ENCODE measurements around the gene HSPG2.

Gene HSPG2

GRCh38 chr1:21848524-21849174, 88.5 kb downstream of the HSPG2 start:
- Histone ChIP-seq H3K79me2 (ENCODE audit: insufficient read depth, low read depth) (no peaks in the 10 kb centered on the region), H3K27me3 (ENCODE audit: insufficient read depth, low read depth) (no peaks in the 10 kb centered on the region), H3K27ac (no peak overlapping the region), H3K4me2 (no peak overlapping the region), H3K9ac (no peak overlapping the region), H3K36me3 (ENCODE audit: insufficient read depth) (no peaks in the 10 kb centered on the region), H2AFZ (ENCODE audit: low read depth) (no peak overlapping the region), H4K20me1 (ENCODE audit: insufficient read depth) (no peaks in the 10 kb centered on the region), H3K4me3 (IDR thresholded peaks at IDR 0.05; ENCODE audit: insufficient read depth, low read depth, low read length) (no peak overlapping the region), H3K4me1 (ENCODE audit: low read depth, poor library complexity, severe bottlenecking) (no peaks in the 10 kb centered on the region)
- TF ChIP-seq, protein P1, sequence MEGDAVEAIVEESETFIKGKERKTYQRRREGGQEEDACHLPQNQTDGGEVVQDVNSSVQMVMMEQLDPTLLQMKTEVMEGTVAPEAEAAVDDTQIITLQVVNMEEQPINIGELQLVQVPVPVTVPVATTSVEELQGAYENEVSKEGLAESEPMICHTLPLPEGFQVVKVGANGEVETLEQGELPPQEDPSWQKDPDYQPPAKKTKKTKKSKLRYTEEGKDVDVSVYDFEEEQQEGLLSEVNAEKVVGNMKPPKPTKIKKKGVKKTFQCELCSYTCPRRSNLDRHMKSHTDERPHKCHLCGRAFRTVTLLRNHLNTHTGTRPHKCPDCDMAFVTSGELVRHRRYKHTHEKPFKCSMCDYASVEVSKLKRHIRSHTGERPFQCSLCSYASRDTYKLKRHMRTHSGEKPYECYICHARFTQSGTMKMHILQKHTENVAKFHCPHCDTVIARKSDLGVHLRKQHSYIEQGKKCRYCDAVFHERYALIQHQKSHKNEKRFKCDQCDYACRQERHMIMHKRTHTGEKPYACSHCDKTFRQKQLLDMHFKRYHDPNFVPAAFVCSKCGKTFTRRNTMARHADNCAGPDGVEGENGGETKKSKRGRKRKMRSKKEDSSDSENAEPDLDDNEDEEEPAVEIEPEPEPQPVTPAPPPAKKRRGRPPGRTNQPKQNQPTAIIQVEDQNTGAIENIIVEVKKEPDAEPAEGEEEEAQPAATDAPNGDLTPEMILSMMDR (conservative IDR thresholded peaks at IDR 0.05; ENCODE audit: low read depth, low read length), result no peak

GRCh38 chr1:21847223-21848205, 89.6 kb downstream of the HSPG2 start:
- H3K9ac ChIP-seq, result no peak overlapping the region
- no peak overlapping the region for H3K4me2 ChIP-seq
- H3K36me3 ChIP-seq (ENCODE audit: insufficient read depth), result no peaks in the 10 kb centered on the region
- H4K20me1 ChIP-seq (ENCODE audit: insufficient read depth), result no peaks in the 10 kb centered on the region
- H3K79me2 ChIP-seq (ENCODE audit: insufficient read depth, low read depth), result no peaks in the 10 kb centered on the region
- H2AFZ ChIP-seq (ENCODE audit: low read depth), result no peak overlapping the region
- TF ChIP-seq, protein P1 (conservative IDR thresholded peaks at IDR 0.05; ENCODE audit: low read depth, low read length), result no peak
- no peaks in the 10 kb centered on the region for H3K27me3 ChIP-seq (ENCODE audit: insufficient read depth, low read depth)
- no peak overlapping the region for H3K4me3 ChIP-seq (IDR thresholded peaks at IDR 0.05; ENCODE audit: insufficient read depth, low read depth, low read length)
- no peaks in the 10 kb centered on the region for H3K4me1 ChIP-seq (ENCODE audit: low read depth, poor library complexity, severe bottlenecking)
- H3K27ac ChIP-seq, result no peak overlapping the region

GRCh38 chr1:21845646-21846641, 91.2 kb downstream of the HSPG2 start:
- H3K36me3 ChIP-seq (ENCODE audit: insufficient read depth), result no peaks in the 10 kb centered on the region
- no peaks in the 10 kb centered on the region for H3K27me3 ChIP-seq (ENCODE audit: insufficient read depth, low read depth)
- no peaks in the 10 kb centered on the region for H3K79me2 ChIP-seq (ENCODE audit: insufficient read depth, low read depth)
- H3K27ac ChIP-seq, result no peak overlapping the region
- H3K4me2 ChIP-seq, result no peak overlapping the region
- H3K4me3 ChIP-seq (IDR thresholded peaks at IDR 0.05; ENCODE audit: insufficient read depth, low read depth, low read length), result no peak overlapping the region
- H3K9ac ChIP-seq, result no peak overlapping the region
- H4K20me1 ChIP-seq (ENCODE audit: insufficient read depth), result no peaks in the 10 kb centered on the region
- H3K4me1 ChIP-seq (ENCODE audit: low read depth, poor library complexity, severe bottlenecking), result no peaks in the 10 kb centered on the region
- no peak overlapping the region for H2AFZ ChIP-seq (ENCODE audit: low read depth)
- TF ChIP-seq, protein P1 (conservative IDR thresholded peaks at IDR 0.05; ENCODE audit: low read depth, low read length), result no peak

- no peaks in the 10 kb centered on the region for H4K20me1 ChIP-seq (ENCODE audit: insufficient read depth)
- H3K4me3 ChIP-seq (IDR thresholded peaks at IDR 0.05; ENCODE audit: insufficient read depth, low read depth, low read length), result no peak overlapping the region
- no peaks in the 10 kb centered on the region for H3K4me1 ChIP-seq (ENCODE audit: low read depth, poor library complexity, severe bottlenecking)
- H3K79me2 ChIP-seq (ENCODE audit: insufficient read depth, low read depth), result no peaks in the 10 kb centered on the region
- no peak overlapping the region for H3K4me2 ChIP-seq
- no peaks in the 10 kb centered on the region for H3K36me3 ChIP-seq (ENCODE audit: insufficient read depth)
- H3K27me3 ChIP-seq (ENCODE audit: insufficient read depth, low read depth), result no peaks in the 10 kb centered on the region; the same call in 1 of the 2 replicates
- TF ChIP-seq, protein P1 (conservative IDR thresholded peaks at IDR 0.05; ENCODE audit: low read depth, low read length), result no peak
- no peak overlapping the region for H2AFZ ChIP-seq (ENCODE audit: low read depth)
- H3K9ac ChIP-seq, result no peak overlapping the region
- no peak overlapping the region for H3K27ac ChIP-seq
Observed at GRCh38 chr1:21843996-21844395, 93.1 kb downstream of the HSPG2 start.

Data from KMS-11 (cell line).